B cell (primary cell): Measurements from ENCODE around the gene TPSB2. TPM values are rescaled to one million over a fixed set of nuclear protein-coding genes. Genes with fewer than 3 reads are reported as not detected.
A peak's percentile ranks its signal among the peaks of the same experiment; 100 is the strongest.

Source experiments
- ATAC-seq: fragments of 200-7000 bp; cut with Tn5 transposase; one replicate; pipeline ENCODE4 v1.10.0; 2021; ENCODE audit warnings: low read depth, mild to moderate bottlenecking, moderate number of reproducible peaks, moderate library complexity
- CTCF ChIA-PET: fragments of 350-600 bp; sonication (Branson Sonifier 250); formaldehyde crosslinking; loops from one replicate; lab custom pipeline; 2021; ENCODE audit warnings: antibody characterized with exemption, inconsistent platforms; lab: Charles Lee
- POLR2A ChIA-PET: fragments of 350-600 bp; sonication (Branson Sonifier 250); formaldehyde crosslinking; loops from one replicate; lab custom pipeline; 2021; ENCODE audit warnings: antibody characterized with exemption; lab: Charles Lee
- DNase-seq: peaks from one replicate; pipeline ENCODE4 v3.0.0; 2013
- H2AFZ ChIP-seq: 2 replicates; pipeline ENCODE4 v1.6.1; 2012; ENCODE audit warnings: mild to moderate bottlenecking, low read depth, low read length; ENCODE audit not compliant: insufficient read depth, poor library complexity, severe bottlenecking
- H3K27ac ChIP-seq, 2 donors: 1 replicate in 1 of 2; 2 replicates in 1 of 2; pipeline ENCODE4 v1.5.1; 2012 to 2013; ENCODE audit warnings: low read length in 2 of 2, mild to moderate bottlenecking in 2 of 2, moderate library complexity in 1 of 2
- H3K27me3 ChIP-seq, 4 experiments: fragments of 200-600 bp in 1 of 4; sonication (generic) in 1 of 4; replicated peaks in 1 of 4; 1 replicate in 2 of 4; 2 replicates in 2 of 4; pipeline versions ENCODE4 v1.6.1 to v1.7.0; 2013 to 2016; ENCODE audit warnings: low read length in 3 of 4, mild to moderate bottlenecking in 2 of 4, mixed read lengths in 1 of 4, moderate library complexity in 1 of 4; ENCODE audit not compliant: insufficient read depth in 4 of 4, control insufficient read depth in 3 of 4; ENCODE audit errors: control extremely low read depth in 1 of 4
- H3K36me3 ChIP-seq, 2 experiments: replicated peaks in 1 of 2; 1 replicate in 1 of 2; 2 replicates in 1 of 2; pipeline versions ENCODE4 v1.6.1 to v1.7.1; 2013; ENCODE audit warnings: low read length in 1 of 2; ENCODE audit not compliant: insufficient read depth in 2 of 2, control insufficient read depth in 1 of 2; ENCODE audit errors: control extremely low read depth in 1 of 2, extremely low read depth in 1 of 2
- H3K4me1 ChIP-seq, 2 donors: fragments of 200-600 bp in 1 of 2; sonication (generic) in 1 of 2; 1 replicate in 1 of 2; 2 replicates in 1 of 2; pipeline versions ENCODE4 v1.5.1 to v1.6.1; 2013 to 2017; ENCODE audit warnings: low read length in 2 of 2; ENCODE audit not compliant: control insufficient read depth in 2 of 2, insufficient read depth in 2 of 2
- H3K4me2 ChIP-seq: replicated peaks from 2 replicates; pipeline ENCODE3; 2012; ENCODE audit warnings: mild to moderate bottlenecking, low read depth, low read length; ENCODE audit not compliant: poor library complexity, severe bottlenecking
- H3K4me3 ChIP-seq, 5 experiments: fragments of 200-600 bp in 1 of 5; sonication (generic) in 1 of 5; 1 replicate in 3 of 5; 2 replicates in 2 of 5; pipeline versions ENCODE4 v1.5.1 to v1.7.0; 2011 to 2016; ENCODE audit warnings: low read length in 4 of 5, mild to moderate bottlenecking in 4 of 5, low read depth in 2 of 5, control low read depth in 1 of 5, moderate library complexity in 1 of 5; ENCODE audit not compliant: insufficient read depth in 1 of 5; ENCODE audit errors: control extremely low read depth in 1 of 5, extremely low read depth in 1 of 5
- H3K79me2 ChIP-seq: fragments of 200-600 bp; sonication (generic); one replicate; pipeline ENCODE4 v1.6.0; 2016; ENCODE audit warnings: low read length; ENCODE audit not compliant: control insufficient read depth, insufficient read depth
- H3K9ac ChIP-seq: fragments of 200-600 bp; sonication (generic); 2 replicates; pipeline ENCODE4 v1.6.1; 2017; ENCODE audit warnings: mild to moderate bottlenecking, low read length, moderate library complexity
- H3K9me3 ChIP-seq, 3 donors: one replicate each; pipeline versions ENCODE4 v1.6.1 to v1.7.1; 2013; ENCODE audit warnings: low read length in 2 of 3; ENCODE audit not compliant: control insufficient read depth in 2 of 3, insufficient read depth in 1 of 3; ENCODE audit errors: control extremely low read depth in 1 of 3
- H4K20me1 ChIP-seq: 2 replicates; pipeline ENCODE4 v1.6.0; 2012; ENCODE audit warnings: mild to moderate bottlenecking, low read length; ENCODE audit not compliant: insufficient read depth, control insufficient read depth, poor library complexity, severe bottlenecking
- H3K27ac Mint-ChIP-seq: one replicate; pipeline ENCODE4 v1.8.0; 2021; ENCODE audit warnings: mixed read lengths
- H3K27me3 Mint-ChIP-seq: one replicate; pipeline ENCODE4 v1.8.0; 2021; ENCODE audit warnings: mixed read lengths
- H3K4me1 Mint-ChIP-seq: one replicate; pipeline ENCODE4 v1.8.0; 2021; ENCODE audit warnings: mixed read lengths
- H3K4me3 Mint-ChIP-seq: one replicate; pipeline ENCODE4 v1.8.0; 2021; ENCODE audit warnings: mixed read lengths
- H3K9me3 Mint-ChIP-seq: one replicate; pipeline ENCODE4 v1.8.0; 2022; ENCODE audit warnings: mixed read lengths; ENCODE audit not compliant: insufficient read depth
- EZH2 ChIP-seq: IDR thresholded peaks from 2 replicates; pipeline ENCODE4 v1.6.1; 2012; ENCODE audit warnings: borderline replicate concordance, low read depth, mild to moderate bottlenecking, moderate library complexity, low read length; ENCODE audit not compliant: insufficient read depth, poor library complexity, severe bottlenecking
- WGBS: methylation state at CpG from one replicate; pipeline ENCODE4 v1.1.5; 2013; ENCODE audit warnings: missing lambda C conversion rate; ENCODE audit not compliant: insufficient coverage; 5-methylcytosine and 5-hydroxymethylcytosine counted together
- intact Hi-C: fragments of 100-400 bp; cut with micrococcal nuclease; formaldehyde crosslinking; loops from one replicate; pipeline ENCODE4 v1.10.0; 2022
- polyA plus RNA-seq: library from polyadenylated mRNA; depleted of rRNA; stranded (reverse); fragments of >200 nt; gene quantifications from 2 replicates; pipeline ENCODE4 v1.2.3, GENCODE V29; 2012
- total RNA-seq, 2 donors: library from RNA; stranded (reverse); fragments of 120-200 nt in 1 of 2; gene quantifications; 1 replicate in 1 of 2; 2 replicates in 1 of 2; pipeline versions ENCODE4 v1.2.3 to v1.2.4, GENCODE V29; 2013 to 2022
- TF ChIP-seq, protein P1 (sequence below): fragments of 200-600 bp; IDR thresholded peaks from one replicate; pipeline ENCODE4 v1.8.0; 2022; ENCODE audit warnings: antibody characterized with exemption, mild to moderate bottlenecking

TPSB2 gene
- total and polyA plus RNA-seq, 2 donors (not counting 1 experiment from before 2014, with no cell fraction given) = not detected

- Histone ChIP-seq H3K27ac (no peak overlapping the region), H3K9ac (no peak overlapping the region), H3K79me2 (no peaks in the 10 kb centered on the region), H3K4me1 (peaks cover 0 to 4% of the 10 kb centered on the region in 2 donors), H3K36me3 (no peaks in the 10 kb centered on the region), H2AFZ (no peak overlapping the region), H3K9me3 (no peaks in the 10 kb centered on the region), H3K27me3 (peaks cover 0 to 24% (median 3%) of the 10 kb centered on the region in 4 experiments), H3K4me2 (no peak overlapping the region), H3K4me3 (no peak overlapping the region), H4K20me1 (no peaks in the 10 kb centered on the region)
- Mint-ChIP-seq H3K27me3 (peaks cover 30% of the 10 kb centered on the region), H3K4me3 (no peak overlapping the region), H3K27ac (no peak overlapping the region), H3K9me3 (no peaks in the 10 kb centered on the region), H3K4me1 (no peaks in the 10 kb centered on the region)
- DNase-seq (no peak), ATAC-seq (no peak)
- intact Hi-C loops = no loop called here
- ChIA-PET CTCF (no interaction called here), POLR2A (no interaction called here)
- TF ChIP-seq EZH2 = no peak
- TF ChIP-seq, protein P1, sequence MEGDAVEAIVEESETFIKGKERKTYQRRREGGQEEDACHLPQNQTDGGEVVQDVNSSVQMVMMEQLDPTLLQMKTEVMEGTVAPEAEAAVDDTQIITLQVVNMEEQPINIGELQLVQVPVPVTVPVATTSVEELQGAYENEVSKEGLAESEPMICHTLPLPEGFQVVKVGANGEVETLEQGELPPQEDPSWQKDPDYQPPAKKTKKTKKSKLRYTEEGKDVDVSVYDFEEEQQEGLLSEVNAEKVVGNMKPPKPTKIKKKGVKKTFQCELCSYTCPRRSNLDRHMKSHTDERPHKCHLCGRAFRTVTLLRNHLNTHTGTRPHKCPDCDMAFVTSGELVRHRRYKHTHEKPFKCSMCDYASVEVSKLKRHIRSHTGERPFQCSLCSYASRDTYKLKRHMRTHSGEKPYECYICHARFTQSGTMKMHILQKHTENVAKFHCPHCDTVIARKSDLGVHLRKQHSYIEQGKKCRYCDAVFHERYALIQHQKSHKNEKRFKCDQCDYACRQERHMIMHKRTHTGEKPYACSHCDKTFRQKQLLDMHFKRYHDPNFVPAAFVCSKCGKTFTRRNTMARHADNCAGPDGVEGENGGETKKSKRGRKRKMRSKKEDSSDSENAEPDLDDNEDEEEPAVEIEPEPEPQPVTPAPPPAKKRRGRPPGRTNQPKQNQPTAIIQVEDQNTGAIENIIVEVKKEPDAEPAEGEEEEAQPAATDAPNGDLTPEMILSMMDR = no peak
- 90% methylated on average over 15 of the region's 15 CpGs for WGBS
These were observed 43.8 kb upstream of the TPSB2 start for GRCh38 chr16:1273816-1274215.

DNA sequence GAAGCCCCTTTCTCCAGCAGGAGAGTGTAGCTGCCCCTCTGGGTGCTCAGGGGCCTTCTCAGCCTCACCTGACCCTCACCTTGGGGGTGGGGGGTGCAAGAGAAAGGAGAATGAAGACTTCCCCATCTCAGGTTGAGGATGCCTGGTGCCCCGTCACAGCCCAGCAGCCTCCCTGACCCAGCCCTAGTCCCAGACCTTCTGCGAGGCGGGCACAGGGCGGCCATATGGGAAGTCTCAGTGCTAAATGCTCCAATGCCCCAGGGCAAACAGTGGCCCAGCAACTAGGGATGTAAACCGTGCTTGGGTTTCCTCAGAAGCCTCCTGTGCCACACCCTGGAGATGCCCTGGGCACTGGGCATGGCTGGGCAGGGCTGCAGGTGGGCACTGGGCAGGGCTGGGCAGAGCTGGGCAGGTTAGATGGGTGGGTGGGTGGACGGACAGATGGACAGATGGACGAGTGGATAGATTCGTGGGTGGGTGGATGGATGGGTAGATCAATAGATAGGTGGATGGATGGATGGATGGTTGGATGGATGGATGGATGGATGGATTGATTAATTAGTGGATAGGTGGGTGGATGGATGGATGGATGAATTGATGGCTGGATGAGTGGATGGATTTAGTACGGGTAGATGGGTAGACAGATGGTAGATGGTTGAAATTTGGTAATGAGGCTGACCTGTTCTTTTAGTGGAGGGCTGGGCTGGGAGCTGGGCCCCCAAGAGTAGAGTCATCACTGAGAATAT is 42.6 kb upstream of the TPSB2 start:
- Mint-ChIP-seq H3K4me3 (no peak overlapping the region), H3K27ac (no peak overlapping the region), H3K4me1 (no peaks in the 10 kb centered on the region), H3K9me3 (no peaks in the 10 kb centered on the region), H3K27me3 (peaks cover 28% of the 10 kb centered on the region)
- TF ChIP-seq EZH2 = no peak
- TF ChIP-seq, protein P1 = no peak
- ATAC-seq (no peak), DNase-seq (no peak)
- Histone ChIP-seq H3K79me2 (no peaks in the 10 kb centered on the region), H3K27ac (no peak overlapping the region), H3K4me1 (peaks cover 0 to 4% of the 10 kb centered on the region in 2 donors), H2AFZ (no peak overlapping the region), H4K20me1 (no peaks in the 10 kb centered on the region), H3K9me3 (no peaks in the 10 kb centered on the region), H3K36me3 (no peaks in the 10 kb centered on the region), H3K4me2 (peak overlapping the region; percentile 5), H3K9ac (no peak overlapping the region), H3K27me3 (peaks cover 0 to 24% (median 3%) of the 10 kb centered on the region in 4 experiments), H3K4me3 (no peak overlapping the region)
- intact Hi-C loops = no loop called here
- WGBS = 64% methylated on average over 9 of the region's 9 CpGs
- ChIA-PET CTCF (no interaction called here), POLR2A (no interaction called here)
